ENCODE data around the gene POLD4. TPM values are rescaled to one million over a fixed set of nuclear protein-coding genes. Genes with fewer than 3 reads are reported as not detected.

Gene POLD4
- total RNA-seq, 1 experiment from 2014 or later: 78.7 TPM

GRCh38 chr11:67368621-67369020 lies 15.3 kb upstream of the POLD4 start:
- H3K9me3 ChIP-seq (ENCODE audit: control insufficient read depth, insufficient read depth, low read depth, low read length): no peaks in the 10 kb centered on the region
- H3K4me3 ChIP-seq (ENCODE audit: low read depth in 2 of 2, low read length in 2 of 2): no peak overlapping the region
- no TSS peak for BruUV-seq (replicated peaks)
- ATAC-seq (no peak), DNase-seq (ENCODE audit: low read depth, low spot score) (no peak)
- ChIA-PET POLR2A (interaction anchor here (0.6 kb wide), 1 partner anchor 11 kb away, joined by 3 read pairs; no protein-coding TSS in a partner anchor), CTCF (interaction anchor here (1.5 to 6.9 kb wide), 3 partner anchors 12 to 17 kb away, joined by 6 to 58 read pairs (median 13); no protein-coding TSS in a partner anchor)
- in situ Hi-C loops (cut with HindIII; ENCODE audit: low pct_unique_long_range_greater_than_20kb, low sequenced_read_pairs): no loop called here
- H3K4me1 ChIP-seq (ENCODE audit: control insufficient read depth, insufficient read depth, low read length): peaks cover 39% of the 10 kb centered on the region
- TF ChIP-seq CTCF (IDR thresholded peaks at IDR 0.05): no peak
- H3K36me3 ChIP-seq (ENCODE audit: control insufficient read depth, insufficient read depth, low read length): no peaks in the 10 kb centered on the region; the same call in 1 of the 2 replicates
- no peaks in the 10 kb centered on the region for H3K27me3 ChIP-seq (ENCODE audit: control insufficient read depth, insufficient read depth, low read length)
- no peak overlapping the region for H3K27ac ChIP-seq (ENCODE audit: low read length)
- intact Hi-C loops (cut with micrococcal nuclease; ENCODE audit: unreplicated experiment): no loop called here

- in situ Hi-C loops (cut with HindIII; ENCODE audit: low pct_unique_long_range_greater_than_20kb, low sequenced_read_pairs): no loop called here
- intact Hi-C loops (cut with micrococcal nuclease; ENCODE audit: unreplicated experiment): no loop called here
- peaks cover 39% of the 10 kb centered on the region for H3K4me1 ChIP-seq (ENCODE audit: control insufficient read depth, insufficient read depth, low read length)
- no peak for TF ChIP-seq POLR2AphosphoS5 (IDR thresholded peaks at IDR 0.05; ENCODE audit: low read depth, low read length)
- TF ChIP-seq TCF7L2 (IDR thresholded peaks at IDR 0.05; ENCODE audit: low read depth, low read length): no peak
- no peak for TF ChIP-seq CTCF (IDR thresholded peaks at IDR 0.05)
- TF ChIP-seq REST (IDR thresholded peaks at IDR 0.05; ENCODE audit: insufficient read depth in 1 of 2, low read depth in 2 of 2, low read length in 1 of 2): no peak
- TF ChIP-seq SIN3A (IDR thresholded peaks at IDR 0.05; ENCODE audit: borderline replicate concordance, insufficient read depth, low read depth, low read length): no peak
- POLR2A ChIA-PET: no interaction called here
- H3K36me3 ChIP-seq (ENCODE audit: control insufficient read depth, insufficient read depth, low read length): no peaks in the 10 kb centered on the region
- H3K4me3 ChIP-seq (ENCODE audit: low read depth in 2 of 2, low read length in 2 of 2): no peak overlapping the region
- H3K27ac ChIP-seq (ENCODE audit: low read length): no peak overlapping the region
- ATAC-seq (no peak), DNase-seq (ENCODE audit: low read depth, low spot score) (no peak)
- no peaks in the 10 kb centered on the region for H3K27me3 ChIP-seq (ENCODE audit: control insufficient read depth, insufficient read depth, low read length)
- CTCF ChIA-PET: interaction anchor here (1.5 to 6.9 kb wide), 2 partner anchors 11 to 13 kb away, joined by 13 to 58 read pairs; no protein-coding TSS in a partner anchor
- no TSS peak for BruUV-seq (replicated peaks)
- H3K9me3 ChIP-seq (ENCODE audit: control insufficient read depth, insufficient read depth, low read depth, low read length): no peaks in the 10 kb centered on the region
Observed at GRCh38 chr11:67367761-67368227, 14.4 kb upstream of the POLD4 start.
